ENCODE results near the gene DLX5.

Gene DLX5

DNA sequence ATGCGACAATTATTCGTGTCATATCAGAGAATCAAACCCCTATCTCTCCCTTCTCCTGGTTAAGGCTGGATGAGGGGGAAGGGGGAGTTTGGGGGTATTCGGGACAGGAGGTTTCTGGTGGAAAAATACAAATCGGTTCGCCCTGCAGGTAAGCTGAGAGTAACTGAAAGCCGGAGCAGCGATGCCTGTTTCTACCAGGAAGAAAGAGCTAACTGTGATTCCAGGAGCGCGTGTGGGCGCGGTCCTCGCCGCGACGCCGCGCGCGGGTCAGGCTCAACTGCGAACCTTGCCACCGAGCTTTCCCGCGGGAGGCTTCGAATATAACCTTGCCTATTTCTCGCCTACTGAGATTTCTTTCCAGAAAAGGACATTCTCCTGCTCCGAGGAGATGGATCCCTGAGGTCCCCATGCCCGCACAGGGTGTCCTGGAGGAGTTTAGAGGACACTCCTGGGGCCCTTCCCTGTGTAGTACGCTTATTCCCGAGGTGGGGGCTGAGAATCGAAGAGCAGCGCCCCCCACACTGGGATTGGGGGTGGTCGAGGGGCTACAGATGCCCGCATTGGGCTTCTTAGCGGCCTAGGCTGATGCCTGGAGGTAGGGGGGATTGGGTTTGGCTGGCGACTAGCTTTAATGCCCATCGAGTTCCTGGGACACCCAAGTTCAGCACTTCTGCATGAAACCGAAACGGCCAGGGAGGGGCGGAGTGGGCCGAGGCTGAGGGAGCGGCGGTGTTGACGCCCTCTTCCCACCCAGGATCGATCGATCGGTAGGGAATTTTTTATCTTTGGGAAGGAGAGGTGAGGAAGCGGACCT lies 32.2 kb downstream of the DLX5 start:
- no peak overlapping the region for H3K4me3 ChIP-seq (ENCODE audit: low read depth, low read length)

DNA sequence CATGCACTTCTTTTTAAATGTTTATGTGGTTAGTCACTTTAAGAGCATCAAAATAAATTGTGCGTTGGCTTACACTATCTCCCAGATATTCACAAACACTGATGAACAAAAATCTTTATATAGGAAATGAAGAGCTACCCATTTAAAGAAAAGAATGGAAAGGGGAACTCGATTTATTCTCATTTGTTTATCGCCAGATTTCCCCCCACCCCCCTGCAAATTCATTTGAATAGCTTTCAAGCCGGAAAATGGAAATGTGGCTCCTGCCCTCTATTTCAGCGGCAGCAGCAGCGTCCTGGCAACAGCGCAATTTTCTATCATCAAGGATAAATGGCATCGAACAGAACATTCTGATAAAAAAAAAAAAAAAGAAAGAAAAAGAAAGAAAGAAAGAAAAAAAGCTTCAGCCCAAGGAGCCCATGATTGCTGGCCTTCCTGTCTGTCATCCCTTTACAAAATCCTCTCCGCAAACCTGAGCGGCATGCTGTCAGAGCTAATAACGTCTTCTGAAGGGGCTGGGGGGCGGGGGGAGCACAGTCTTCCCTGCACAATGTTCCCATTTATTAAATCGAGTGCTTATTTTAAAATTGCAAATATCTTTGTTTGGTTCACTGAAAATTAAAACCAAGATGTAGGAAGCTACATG lies 33.0 kb downstream of the DLX5 start:
- no peak overlapping the region for H3K4me3 ChIP-seq (ENCODE audit: low read depth, low read length)

- no peak overlapping the region for H3K4me3 ChIP-seq (ENCODE audit: low read depth, low read length)
Measured at GRCh38 chr7:96989859-96990317, 34.7 kb downstream of the DLX5 start.

GRCh38 chr7:96989241-96989858 lies 35.3 kb downstream of the DLX5 start:
- H3K4me3 ChIP-seq (ENCODE audit: low read depth, low read length) = no peak overlapping the region

GRCh38 chr7:96987719-96988118 lies 36.9 kb downstream of the DLX5 start:
- no peak overlapping the region for H3K4me3 ChIP-seq (ENCODE audit: low read depth, low read length)

DNA sequence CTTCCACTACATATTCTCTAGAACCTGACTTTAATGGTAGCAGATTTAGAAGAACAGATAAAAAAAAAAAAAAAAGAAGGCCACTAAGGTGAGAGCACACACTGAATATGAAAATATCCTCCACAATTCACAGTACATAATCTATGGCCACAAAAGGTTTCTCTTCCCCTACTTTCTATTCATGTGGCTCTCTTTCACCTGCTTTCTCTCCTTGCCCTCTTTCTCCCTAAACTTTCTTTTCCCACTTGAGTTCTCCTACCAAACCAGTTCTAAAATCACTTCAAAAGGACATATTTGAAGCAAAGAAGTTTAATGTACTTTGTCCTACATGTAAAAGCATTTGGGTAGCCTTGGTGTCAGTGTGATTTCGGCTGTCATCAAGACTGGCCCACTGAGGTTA lies 37.7 kb downstream of the DLX5 start:
- H3K4me3 ChIP-seq (ENCODE audit: low read depth, low read length) = no peak overlapping the region

GRCh38 chr7:96985992-96986391 lies 38.6 kb downstream of the DLX5 start:
- H3K4me3 ChIP-seq (ENCODE audit: low read depth, low read length) = no peak overlapping the region

DNA sequence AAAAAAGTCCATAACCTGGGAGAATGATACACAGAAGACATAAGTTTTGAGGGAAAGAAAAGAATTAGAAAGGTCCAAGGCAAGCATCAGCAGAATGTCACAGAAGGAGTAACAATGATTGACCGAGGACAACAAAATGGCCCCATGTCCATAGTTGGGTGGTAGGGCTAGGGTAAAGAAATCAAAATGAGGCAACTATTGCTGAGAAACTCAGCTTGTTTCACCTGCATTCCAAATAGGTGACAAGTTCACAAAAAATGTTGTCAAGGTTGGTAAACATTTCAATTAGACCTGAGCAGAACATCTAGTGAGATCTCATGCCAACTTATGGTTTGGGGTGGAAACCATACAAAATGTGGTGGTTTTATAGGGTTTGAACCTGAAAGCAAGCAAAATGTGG lies 42.0 kb downstream of the DLX5 start:
- H3K4me3 ChIP-seq (ENCODE audit: low read depth, low read length) = no peak overlapping the region

GRCh38 chr7:96979551-96980276 lies 44.9 kb downstream of the DLX5 start:
- no peak overlapping the region for H3K4me3 ChIP-seq (ENCODE audit: low read depth, low read length)

GRCh38 chr7:96977445-96977844 lies 47.2 kb downstream of the DLX5 start:
- no peak overlapping the region for H3K4me3 ChIP-seq (ENCODE audit: low read depth, low read length)

GRCh38 chr7:96976106-96976505 lies 48.5 kb downstream of the DLX5 start:
- no peak overlapping the region for H3K4me3 ChIP-seq (ENCODE audit: low read depth, low read length)

- no peak overlapping the region for H3K4me3 ChIP-seq (ENCODE audit: low read depth, low read length)
Measured at GRCh38 chr7:96973986-96974385, 50.6 kb downstream of the DLX5 start.

DNA sequence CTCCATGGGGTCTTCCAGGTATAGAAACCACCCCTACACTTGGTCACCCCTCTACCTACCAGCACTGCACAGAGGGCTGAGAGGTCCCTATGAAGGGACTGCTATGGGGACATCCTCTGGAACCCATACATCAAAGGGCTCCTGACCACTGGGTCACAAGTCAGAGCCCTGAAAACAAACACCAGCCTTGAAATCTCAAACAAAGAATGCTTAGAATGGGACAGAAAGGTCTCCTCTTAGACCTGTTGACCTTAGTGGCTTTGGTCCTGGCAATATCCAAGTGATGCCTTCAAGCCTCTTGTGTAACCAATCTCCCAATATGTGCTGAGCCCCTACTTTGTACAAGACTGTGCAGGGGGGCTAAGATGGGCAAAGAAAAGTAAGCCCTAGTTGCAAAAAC lies 53.9 kb downstream of the DLX5 start:
- H3K4me3 ChIP-seq (ENCODE audit: low read depth, low read length) = no peak overlapping the region
